GM18520 (cell line): ENCODE data around the gene CXCL13.
"Not testable (repeated sequence)": the region's sequence is repeated elsewhere in the genome, so short reads cannot be mapped to it uniquely, and the experiment has no call there.

Experiments used
- ATAC-seq: cut with Tn5 transposase; IDR thresholded peaks from one replicate; pipeline ENCODE4 v1.9.1; 2021; ENCODE audit not compliant: unreplicated experiment

The CXCL13 gene

GRCh38 chr4:77605210-77605902 lies at the start of gene CXCL13:
Gene CXCL13, plus strand, starts transcription at chr4:77605820. Its CDS starts 46 bp downstream, at chr4:77605866.
- ATAC-seq: no peak

GRCh38 chr4:77560170-77560569 lies 45.5 kb upstream of the CXCL13 start:
- no peak for ATAC-seq

- ATAC-seq: not testable (repeated sequence)
Observed at GRCh38 chr4:77561720-77562119, 43.9 kb upstream of the CXCL13 start.

- no peak for ATAC-seq
Observed at GRCh38 chr4:77564231-77564630, 41.4 kb upstream of the CXCL13 start.

GRCh38 chr4:77566148-77566547 lies 39.5 kb upstream of the CXCL13 start:
- ATAC-seq: no peak

- no peak for ATAC-seq
Observed at GRCh38 chr4:77567549-77567948, 38.1 kb upstream of the CXCL13 start.

GRCh38 chr4:77570508-77571214 lies 35.0 kb upstream of the CXCL13 start:
- not testable (repeated sequence) for ATAC-seq

GRCh38 chr4:77576351-77576750 lies 29.3 kb upstream of the CXCL13 start:
- no peak for ATAC-seq

GRCh38 chr4:77578145-77578544 lies 27.5 kb upstream of the CXCL13 start:
- no peak for ATAC-seq

GRCh38 chr4:77579406-77580076 lies 26.1 kb upstream of the CXCL13 start:
- ATAC-seq: no peak

GRCh38 chr4:77581724-77582123 lies 23.9 kb upstream of the CXCL13 start:
- ATAC-seq: peak; percentile 70

- ATAC-seq: no peak
Observed at GRCh38 chr4:77582156-77582555, 23.5 kb upstream of the CXCL13 start.

GRCh38 chr4:77582711-77583110 lies 22.9 kb upstream of the CXCL13 start:
- no peak for ATAC-seq

- ATAC-seq: peak; percentile 99
Observed at GRCh38 chr4:77586951-77587383, 18.7 kb upstream of the CXCL13 start.

GRCh38 chr4:77590482-77590881 lies 15.1 kb upstream of the CXCL13 start:
- no peak for ATAC-seq

- no peak for ATAC-seq
Observed at GRCh38 chr4:77591532-77591931, 14.1 kb upstream of the CXCL13 start.

- ATAC-seq: no peak
Observed at GRCh38 chr4:77593101-77593500, 12.5 kb upstream of the CXCL13 start.

GRCh38 chr4:77593993-77594392 lies 11.6 kb upstream of the CXCL13 start:
- ATAC-seq: no peak

- peak; percentile 56 for ATAC-seq
Observed at GRCh38 chr4:77595364-77595973, 10.2 kb upstream of the CXCL13 start.

- no peak for ATAC-seq
Observed at GRCh38 chr4:77599378-77599777, 6.2 kb upstream of the CXCL13 start.
